Stomach (tissue), 9 donors: ENCODE results near the gene C12orf43. TPM values are rescaled to one million over a fixed set of nuclear protein-coding genes. Genes with fewer than 3 reads are reported as not detected.

Experiments
- DNase-seq, 2 donors: peaks; one replicate each; pipeline versions ENCODE4 v3.0.0 to v3.0.0-alpha.2; 2013 to 2019
- H3K27ac ChIP-seq, 5 donors: fragments of 200-600 bp in 4 of 5; sonication (generic) in 4 of 5; one replicate each; pipeline ENCODE4 v1.5.1; 2013 to 2019; ENCODE audit warnings: mild to moderate bottlenecking in 1 of 5, moderate library complexity in 1 of 5
- H3K27me3 ChIP-seq, 3 donors: fragments of 200-600 bp; sonication (generic); one replicate each; pipeline ENCODE4 v1.5.1; 2017 to 2019; ENCODE audit warnings: mixed run types in 1 of 3
- H3K36me3 ChIP-seq, 4 donors: fragments of 200-600 bp; sonication (generic); 1 replicate in 3 of 4; 2 replicates in 1 of 4; pipeline ENCODE4 v1.5.1; 2016 to 2019
- H3K4me1 ChIP-seq, 4 donors: fragments of 200-600 bp; sonication (generic); one replicate each; pipeline ENCODE4 v1.5.1; 2016 to 2019
- H3K4me3 ChIP-seq, 4 donors: fragments of 200-600 bp; sonication (generic) in 3 of 4; one replicate each; pipeline ENCODE4 v1.5.1; 2016 to 2019; ENCODE audit warnings: mild to moderate bottlenecking in 1 of 4
- H3K9me3 ChIP-seq, 4 donors: fragments of 200-600 bp; sonication (generic); one replicate each; pipeline ENCODE4 v1.5.1; 2016 to 2019
- CTCF ChIP-seq, 7 experiments: fragments of 450-650 bp in 4 of 7; fragments of 200-600 bp in 3 of 7; sonication (generic) in 3 of 7; IDR thresholded peaks; one replicate each; pipeline ENCODE4 v1.5.1; 2016 to 2019; ENCODE audit warnings: antibody characterized with exemption in 7 of 7, control low read depth in 2 of 7, mild to moderate bottlenecking in 1 of 7
- EP300 ChIP-seq: sonication (generic); formaldehyde crosslinking; IDR thresholded peaks from one replicate; pipeline ENCODE4 v1.6.1; 2017; ENCODE audit warnings: antibody characterized with exemption
- POLR2A ChIP-seq, 4 donors: fragments of 450-650 bp; IDR thresholded peaks; one replicate each; pipeline ENCODE4 v1.6.1; 2016; ENCODE audit warnings: antibody characterized with exemption in 4 of 4, control low read depth in 2 of 4, mild to moderate bottlenecking in 1 of 4, moderate library complexity in 1 of 4
- POLR2AphosphoS5 ChIP-seq, 3 donors: sonication (generic); formaldehyde crosslinking; IDR thresholded peaks; one replicate each; pipeline ENCODE4 v1.6.1; 2016; ENCODE audit warnings: antibody characterized with exemption in 3 of 3
- WGBS, 5 donors: extraction: QIAGEN DNeasy Blood & Tissue Kit in 3 of 5; methylation state at CpG; one replicate each; pipeline versions ENCODE4 v1.1.5 to v1.1.7; 2013 to 2018; 5-methylcytosine and 5-hydroxymethylcytosine counted together
- intact Hi-C: fragments of 100-400 bp; cut with DNase I; formaldehyde crosslinking; loops from one replicate; pipeline ENCODE4 v1.15.1; 2023; ENCODE audit warnings: low total_unique reads
- polyA plus RNA-seq, 3 donors: library from polyadenylated mRNA; stranded (reverse); fragments of 200-250 nt; gene quantifications; one replicate each; pipeline ENCODE4 v1.2.3, GENCODE V29; 2013
- total RNA-seq, 5 donors: library from RNA; depleted of rRNA; stranded (reverse); fragments of >200 nt; gene quantifications; one replicate each; pipeline versions ENCODE4 v1.1.0 to v1.2.3, GENCODE V29; 2014 to 2016
- donor health status: healthy with polysubstance abuse.
- donor health status: Bipolar disorder and iron deficiency.
- donor health status: healthy.

The C12orf43 gene
- total and polyA plus RNA-seq, 8 donors = 5.5 to 42.4 (median 12.9) TPM

GRCh38 chr12:121008347-121009098 is 7.8 kb downstream of the C12orf43 start:
- no peak for DNase-seq
- H3K36me3 ChIP-seq = peaks cover 18 to 93% (median 87%) of the 10 kb centered on the region in 4 donors
- peaks cover 5 to 21% (median 14%) of the 10 kb centered on the region in 4 donors for H3K4me1 ChIP-seq
- H3K27ac ChIP-seq = no peak overlapping the region
- no peaks in the 10 kb centered on the region for H3K9me3 ChIP-seq
- intact Hi-C loops = no loop called here
- TF ChIP-seq CTCF (IDR thresholded peaks at IDR 0.05) (no peak), POLR2A (IDR thresholded peaks at IDR 0.05) (no peak), POLR2AphosphoS5 (IDR thresholded peaks at IDR 0.05) (no peak), EP300 (no peak)
- H3K4me3 ChIP-seq = no peak overlapping the region
- WGBS, 5 donors = 91 to 96% (median 95%) methylated on average over 8 of the region's 8 CpGs
- H3K27me3 ChIP-seq = no peaks in the 10 kb centered on the region

- no peaks in the 10 kb centered on the region for H3K9me3 ChIP-seq
- intact Hi-C loops = no loop called here
- H3K27ac ChIP-seq = no peak overlapping the region
- no peaks in the 10 kb centered on the region for H3K27me3 ChIP-seq
- peak; percentile 75 to 76 for DNase-seq
- 45 to 63% (median 58%) methylated on average over 7 to 9 of the region's 9 CpGs for WGBS, 5 donors
- TF ChIP-seq POLR2A (IDR thresholded peaks at IDR 0.05) = no peak
- TF ChIP-seq CTCF (IDR thresholded peaks at IDR 0.05) = peak in 5 of 7 experiments; percentile 30 to 61 (median 58)
- no peak for TF ChIP-seq EP300
- peak in 1 of 3 donors; percentile 30 for TF ChIP-seq POLR2AphosphoS5 (IDR thresholded peaks at IDR 0.05)
- peaks cover 15 to 38% (median 33%) of the 10 kb centered on the region in 4 donors for H3K4me1 ChIP-seq
- H3K36me3 ChIP-seq = peaks cover 17 to 97% (median 92%) of the 10 kb centered on the region in 4 donors
- no peak overlapping the region for H3K4me3 ChIP-seq
Observed at GRCh38 chr12:121005346-121005815, 10.9 kb downstream of the C12orf43 start.

GRCh38 chr12:121004253-121004815 is 12.0 kb downstream of the C12orf43 start:
- Histone ChIP-seq H3K4me1 (peaks cover 25 to 44% (median 39%) of the 10 kb centered on the region in 4 donors), H3K9me3 (no peaks in the 10 kb centered on the region), H3K4me3 (no peak overlapping the region), H3K27me3 (no peaks in the 10 kb centered on the region), H3K27ac (peak overlapping the region; percentile 7 to 66 (median 41)), H3K36me3 (peaks cover 12 to 87% (median 82%) of the 10 kb centered on the region in 4 donors)
- peak in 1 of 2 donors; percentile 66 for DNase-seq
- TF ChIP-seq EP300 = no peak
- TF ChIP-seq POLR2AphosphoS5 (IDR thresholded peaks at IDR 0.05) = no peak
- no peak for TF ChIP-seq CTCF (IDR thresholded peaks at IDR 0.05)
- no peak for TF ChIP-seq POLR2A (IDR thresholded peaks at IDR 0.05)
- intact Hi-C loops = no loop called here
- 43 to 74% (median 60%) methylated on average over 13 to 16 of the region's 16 CpGs for WGBS, 5 donors

- TF ChIP-seq EP300 (no peak), CTCF (IDR thresholded peaks at IDR 0.05) (peak in 2 of 7 experiments; percentile 33 to 38)
Observed at GRCh38 chr12:121003650-121004049, 12.6 kb downstream of the C12orf43 start.

More at GRCh38 chr12:121003650-121004049, 12.6 kb downstream of the C12orf43 start:
- WGBS, 5 donors = 34 to 59% (median 55%) methylated on average over 4 of the region's 4 CpGs
- intact Hi-C loops = no loop called here
- no peak overlapping the region for H3K4me3 ChIP-seq
- peaks cover 12 to 80% (median 75%) of the 10 kb centered on the region in 4 donors for H3K36me3 ChIP-seq
- peak; percentile 50 to 61 for DNase-seq
- H3K27ac ChIP-seq = peak overlapping the region in 4 of 5 donors; percentile 39 to 66 (median 54)
- H3K4me1 ChIP-seq = peaks cover 28 to 50% (median 46%) of the 10 kb centered on the region in 4 donors
- H3K27me3 ChIP-seq = no peaks in the 10 kb centered on the region
- no peaks in the 10 kb centered on the region for H3K9me3 ChIP-seq
